OCI-LY7 (cell line): Measurements from ENCODE around the gene TMEM80.

Source experiments
- EZH2phosphoT487 ChIP-seq: fragments of 200-600 bp; sonication (generic); IDR thresholded peaks from 2 replicates; pipeline ENCODE4 v1.6.1; 2018; ENCODE audit warnings: low read depth, borderline replicate concordance, mild to moderate bottlenecking, mixed run types, antibody characterized with exemption, low read length, moderate library complexity, mixed read lengths
- TF ChIP-seq, protein P1 (sequence below): fragments of 200-600 bp; sonication (generic); conservative IDR thresholded peaks from 2 replicates; pipeline ENCODE4 v1.5.1; 2014; ENCODE audit warnings: mild to moderate bottlenecking, antibody characterized with exemption, low read length, moderate library complexity, mixed read lengths

DNA sequence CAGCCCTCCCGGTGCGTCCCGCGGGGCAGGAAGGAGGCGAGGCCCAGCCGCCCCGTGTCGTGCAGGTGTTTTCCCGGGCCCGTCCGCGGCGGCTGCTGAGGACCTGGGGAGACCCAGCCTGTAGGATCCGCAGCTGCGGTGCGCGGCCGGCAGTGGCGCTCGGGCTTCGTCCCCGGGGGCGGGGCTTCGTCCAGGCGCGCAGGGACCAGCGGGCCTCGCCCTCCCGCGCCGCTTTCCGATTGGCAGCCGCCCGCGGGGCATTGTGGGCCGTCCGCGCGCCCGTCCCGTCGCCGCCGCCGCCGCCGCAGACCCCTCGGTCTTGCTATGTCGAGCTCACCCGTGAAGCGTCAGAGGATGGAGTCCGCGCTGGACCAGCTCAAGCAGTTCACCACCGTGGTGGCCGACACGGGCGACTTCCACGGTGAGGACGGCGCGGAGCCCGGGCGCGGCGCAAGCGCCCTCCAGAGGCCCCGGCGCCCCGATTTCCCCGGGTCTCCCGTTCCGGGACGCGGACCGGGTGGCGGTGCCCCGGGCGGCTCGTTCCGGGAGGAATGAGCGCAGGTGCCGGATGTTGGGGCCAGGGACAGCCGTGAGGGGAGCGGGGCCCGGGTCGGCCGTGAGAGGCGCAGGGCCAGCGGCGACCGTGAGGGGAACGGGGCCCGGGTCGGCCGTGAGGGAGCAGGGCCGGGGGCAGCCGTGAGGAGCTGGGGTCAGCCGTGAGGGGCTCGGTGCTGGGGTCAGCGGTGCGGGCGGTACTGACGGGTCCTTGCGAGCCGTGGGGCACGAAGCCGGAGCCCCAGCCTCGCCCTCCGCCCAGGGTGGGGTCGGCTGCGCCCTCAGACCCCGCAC, 51.8 kb downstream of the TMEM80 start, which contains the start of gene TALDO1:
- TF ChIP-seq, protein P1, sequence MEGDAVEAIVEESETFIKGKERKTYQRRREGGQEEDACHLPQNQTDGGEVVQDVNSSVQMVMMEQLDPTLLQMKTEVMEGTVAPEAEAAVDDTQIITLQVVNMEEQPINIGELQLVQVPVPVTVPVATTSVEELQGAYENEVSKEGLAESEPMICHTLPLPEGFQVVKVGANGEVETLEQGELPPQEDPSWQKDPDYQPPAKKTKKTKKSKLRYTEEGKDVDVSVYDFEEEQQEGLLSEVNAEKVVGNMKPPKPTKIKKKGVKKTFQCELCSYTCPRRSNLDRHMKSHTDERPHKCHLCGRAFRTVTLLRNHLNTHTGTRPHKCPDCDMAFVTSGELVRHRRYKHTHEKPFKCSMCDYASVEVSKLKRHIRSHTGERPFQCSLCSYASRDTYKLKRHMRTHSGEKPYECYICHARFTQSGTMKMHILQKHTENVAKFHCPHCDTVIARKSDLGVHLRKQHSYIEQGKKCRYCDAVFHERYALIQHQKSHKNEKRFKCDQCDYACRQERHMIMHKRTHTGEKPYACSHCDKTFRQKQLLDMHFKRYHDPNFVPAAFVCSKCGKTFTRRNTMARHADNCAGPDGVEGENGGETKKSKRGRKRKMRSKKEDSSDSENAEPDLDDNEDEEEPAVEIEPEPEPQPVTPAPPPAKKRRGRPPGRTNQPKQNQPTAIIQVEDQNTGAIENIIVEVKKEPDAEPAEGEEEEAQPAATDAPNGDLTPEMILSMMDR, result peak; percentile 49; the same call in 1 of the 2 replicates
- no peak for TF ChIP-seq EZH2phosphoT487
